ENCODE data around the gene HOXD11. TPM values are rescaled to one million over a fixed set of nuclear protein-coding genes. Genes with fewer than 3 reads are reported as not detected.

Gene HOXD11
- total RNA-seq, 4 donors from 2014 or later: not detected

- H3K4me3 ChIP-seq (replicated peaks in 1 of 3): no peak overlapping the region
- H3K27ac ChIP-seq: no peak overlapping the region
- no peaks in the 10 kb centered on the region for H3K36me3 ChIP-seq
- intact Hi-C loops (cut with DNase I): loop anchor here (10.0 kb wide), 1 partner anchor 1024 kb away; no protein-coding TSS in a partner anchor
- WGBS, 2 donors: 16 to 25% methylated on average over 13 of the region's 13 CpGs
- no peak for DNase-seq
- peaks cover 0 to 15% of the 10 kb centered on the region in 2 donors for H3K4me1 ChIP-seq
- H3K9me3 ChIP-seq: no peaks in the 10 kb centered on the region
- peaks cover 70% of the 10 kb centered on the region for H3K27me3 ChIP-seq
- no peak for TF ChIP-seq POLR2A (IDR thresholded peaks at IDR 0.05)
- TF ChIP-seq, protein P1, sequence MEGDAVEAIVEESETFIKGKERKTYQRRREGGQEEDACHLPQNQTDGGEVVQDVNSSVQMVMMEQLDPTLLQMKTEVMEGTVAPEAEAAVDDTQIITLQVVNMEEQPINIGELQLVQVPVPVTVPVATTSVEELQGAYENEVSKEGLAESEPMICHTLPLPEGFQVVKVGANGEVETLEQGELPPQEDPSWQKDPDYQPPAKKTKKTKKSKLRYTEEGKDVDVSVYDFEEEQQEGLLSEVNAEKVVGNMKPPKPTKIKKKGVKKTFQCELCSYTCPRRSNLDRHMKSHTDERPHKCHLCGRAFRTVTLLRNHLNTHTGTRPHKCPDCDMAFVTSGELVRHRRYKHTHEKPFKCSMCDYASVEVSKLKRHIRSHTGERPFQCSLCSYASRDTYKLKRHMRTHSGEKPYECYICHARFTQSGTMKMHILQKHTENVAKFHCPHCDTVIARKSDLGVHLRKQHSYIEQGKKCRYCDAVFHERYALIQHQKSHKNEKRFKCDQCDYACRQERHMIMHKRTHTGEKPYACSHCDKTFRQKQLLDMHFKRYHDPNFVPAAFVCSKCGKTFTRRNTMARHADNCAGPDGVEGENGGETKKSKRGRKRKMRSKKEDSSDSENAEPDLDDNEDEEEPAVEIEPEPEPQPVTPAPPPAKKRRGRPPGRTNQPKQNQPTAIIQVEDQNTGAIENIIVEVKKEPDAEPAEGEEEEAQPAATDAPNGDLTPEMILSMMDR (IDR thresholded peaks at IDR 0.05): no peak
These were observed 13.5 kb downstream of the HOXD11 start for GRCh38 chr2:176120364-176121189.

DNA sequence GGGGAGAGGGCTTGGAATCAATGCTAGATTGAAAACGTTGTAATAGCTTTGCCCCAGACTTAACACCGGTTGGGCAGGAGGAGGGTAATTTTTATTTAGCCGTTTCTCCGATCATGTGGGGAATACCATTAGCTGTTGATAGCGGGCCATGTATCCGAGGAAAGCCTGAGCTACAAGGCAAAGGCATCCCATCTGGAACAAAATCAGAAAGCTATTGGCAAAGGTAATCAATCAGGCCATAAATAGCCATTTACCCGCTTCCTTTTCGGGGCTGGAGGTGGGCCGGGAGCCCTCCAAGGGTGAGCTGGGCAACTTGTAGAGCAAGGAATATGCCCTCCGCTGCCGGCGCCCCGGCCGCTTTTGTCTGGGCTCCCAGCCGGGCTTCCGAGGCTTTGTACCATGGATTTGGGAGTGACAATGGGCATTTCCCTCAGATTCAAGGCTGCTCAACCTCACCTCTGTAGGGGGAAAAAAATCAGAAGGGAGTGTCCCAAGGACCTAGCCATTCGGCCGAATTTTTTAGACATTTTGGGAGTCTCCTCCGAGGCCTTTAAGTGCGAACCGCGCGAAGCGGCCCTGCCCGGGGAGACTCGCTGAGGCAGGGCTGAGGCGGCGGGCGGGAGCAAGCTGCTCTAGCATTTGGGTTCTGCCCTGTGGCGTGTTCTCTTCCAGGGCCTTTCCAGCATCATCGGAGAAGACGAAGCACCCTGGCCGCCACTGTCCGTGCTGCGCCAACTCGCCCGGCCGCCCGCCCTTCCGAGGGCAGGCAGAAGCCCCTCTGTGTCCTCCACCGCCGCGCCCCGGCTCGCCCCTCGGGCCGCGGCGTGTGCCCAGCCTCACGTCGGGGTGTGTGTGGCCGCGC lies 14.3 kb downstream of the HOXD11 start:
- Histone ChIP-seq H3K4me3 (replicated peaks in 1 of 3) (peak overlapping the region in 1 of 3 donors; percentile 28), H3K9me3 (no peaks in the 10 kb centered on the region), H3K27ac (peak overlapping the region in 1 of 3 donors; percentile 11), H3K36me3 (no peaks in the 10 kb centered on the region), H3K4me1 (peaks cover 0 to 15% of the 10 kb centered on the region in 2 donors), H3K27me3 (peaks cover 75% of the 10 kb centered on the region)
- intact Hi-C loops (cut with DNase I): loop anchor here (10.0 kb wide), 1 partner anchor 1023 kb away; no protein-coding TSS in a partner anchor
- 8 to 13% methylated on average over 25 to 30 of the region's 53 CpGs for WGBS, 2 donors
- no peak for TF ChIP-seq POLR2A (IDR thresholded peaks at IDR 0.05)
- TF ChIP-seq, protein P1 (IDR thresholded peaks at IDR 0.05): no peak
- DNase-seq: no peak

GRCh38 chr2:176122052-176122682 lies 15.1 kb downstream of the HOXD11 start:
- Histone ChIP-seq H3K27me3 (peaks cover 75% of the 10 kb centered on the region), H3K36me3 (no peaks in the 10 kb centered on the region), H3K27ac (peak overlapping the region in 1 of 3 donors; percentile 51), H3K4me3 (replicated peaks in 1 of 3) (peak overlapping the region in 1 of 3 donors; percentile 28), H3K4me1 (peaks cover 0 to 15% of the 10 kb centered on the region in 2 donors), H3K9me3 (no peaks in the 10 kb centered on the region)
- 5 to 6% methylated on average over 12 to 20 of the region's 47 CpGs for WGBS, 2 donors
- intact Hi-C loops (cut with DNase I): loop anchor here (10.0 kb wide), 1 partner anchor 1023 kb away; no protein-coding TSS in a partner anchor
- DNase-seq: no peak
- TF ChIP-seq POLR2A (IDR thresholded peaks at IDR 0.05): no peak
- TF ChIP-seq, protein P1 (IDR thresholded peaks at IDR 0.05): no peak

GRCh38 chr2:176122683-176123410 lies 15.8 kb downstream of the HOXD11 start, which contains the start of gene HOXD9:
Gene HOXD9 (plus strand): TSS chr2:176122719. CDS start chr2:176122769, 50 bp downstream.
- intact Hi-C loops (cut with DNase I): loop anchor here (10.0 kb wide), 1 partner anchor 1022 kb away; no protein-coding TSS in a partner anchor

More at GRCh38 chr2:176122683-176123410, 15.8 kb downstream of the HOXD11 start, which contains the start of gene HOXD9:
- no peaks in the 10 kb centered on the region for H3K36me3 ChIP-seq
- H3K27ac ChIP-seq: peak within 1 kb of the TSS in 2 of 3 donors; percentile 5 to 51
- H3K27me3 ChIP-seq: peaks cover 75% of the 10 kb centered on the region
- peaks cover 0 to 15% of the 10 kb centered on the region in 2 donors for H3K4me1 ChIP-seq
- peak within 1 kb of the TSS in 1 of 3 donors; percentile 28 for H3K4me3 ChIP-seq (replicated peaks in 1 of 3)
- TF ChIP-seq, protein P1 (IDR thresholded peaks at IDR 0.05): no peak
- peak in 1 of 2 donors; percentile 20 for TF ChIP-seq POLR2A (IDR thresholded peaks at IDR 0.05)
- peak; percentile 33 to 37 for DNase-seq
- H3K9me3 ChIP-seq: no peaks in the 10 kb centered on the region
- 6 to 12% methylated on average over 13 to 30 of the region's 84 CpGs for WGBS, 2 donors
